ENCODE results near the gene ZDHHC3. TPM values are rescaled to one million over a fixed set of nuclear protein-coding genes. Genes with fewer than 3 reads are reported as not detected.
A peak's percentile ranks its signal among the peaks of the same experiment; 100 is the strongest.
"Not testable (repeated sequence)": the region's sequence is repeated elsewhere in the genome, so short reads cannot be mapped to it uniquely, and the experiment has no call there.

ZDHHC3 gene
- total RNA-seq, 6 donors from 2014 or later: 98.0 to 179 (median 115) TPM

GRCh38 chr3:44989141-44989540, 13.2 kb upstream of the ZDHHC3 start:
- no peak for ATAC-seq (ENCODE audit: low FRiP score in 2 of 2)
- no peak for DNase-seq
- WGBS, 2 donors: 92 to 96% methylated on average over 8 of the region's 8 CpGs
- Histone ChIP-seq H3K9me3 (no peaks in the 10 kb centered on the region), H3K36me3 (peaks cover 0 to 24% (median 8%) of the 10 kb centered on the region in 4 donors), H3K27ac (no peak overlapping the region), H3K4me3 (no peak overlapping the region), H3K27me3 (no peaks in the 10 kb centered on the region), H3K4me1 (peaks cover 11 to 24% (median 14%) of the 10 kb centered on the region in 4 donors)
- TF ChIP-seq EP300 (IDR thresholded peaks at IDR 0.05): no peak
- no peak for TF ChIP-seq CTCF (IDR thresholded peaks at IDR 0.05)
- TF ChIP-seq POLR2A (IDR thresholded peaks at IDR 0.05): no peak
- TF ChIP-seq POLR2AphosphoS5 (IDR thresholded peaks at IDR 0.05): no peak

GRCh38 chr3:44988073-44988472, 12.1 kb upstream of the ZDHHC3 start:
- H3K4me1 ChIP-seq: peaks cover 12 to 27% (median 15%) of the 10 kb centered on the region in 4 donors
- DNase-seq: no peak

GRCh38 chr3:44987332-44987731, 11.4 kb upstream of the ZDHHC3 start:
- no peak overlapping the region for H3K27ac ChIP-seq
- peaks cover 13 to 28% (median 21%) of the 10 kb centered on the region in 4 donors for H3K4me1 ChIP-seq
- no peak overlapping the region for H3K4me3 ChIP-seq
- no peaks in the 10 kb centered on the region for H3K27me3 ChIP-seq
- H3K36me3 ChIP-seq: peaks cover 0 to 24% (median 8%) of the 10 kb centered on the region in 4 donors
- 82 to 86% methylated on average over 6 of the region's 6 CpGs for WGBS, 2 donors
- H3K9me3 ChIP-seq: no peaks in the 10 kb centered on the region
- no peak for ATAC-seq (ENCODE audit: low FRiP score in 2 of 2)
- DNase-seq: no peak
- TF ChIP-seq POLR2A (IDR thresholded peaks at IDR 0.05): no peak
- no peak for TF ChIP-seq EP300 (IDR thresholded peaks at IDR 0.05)
- no peak for TF ChIP-seq CTCF (IDR thresholded peaks at IDR 0.05)
- TF ChIP-seq POLR2AphosphoS5 (IDR thresholded peaks at IDR 0.05): no peak

More at GRCh38 chr3:44988073-44988472, 12.1 kb upstream of the ZDHHC3 start:
- WGBS, 2 donors: 91 to 100% methylated on average over 2 of the region's 2 CpGs
- H3K36me3 ChIP-seq: peaks cover 0 to 24% (median 8%) of the 10 kb centered on the region in 4 donors
- H3K27ac ChIP-seq: no peak overlapping the region
- ATAC-seq (ENCODE audit: low FRiP score in 2 of 2): no peak
- TF ChIP-seq POLR2A (IDR thresholded peaks at IDR 0.05): no peak
- no peak for TF ChIP-seq POLR2AphosphoS5 (IDR thresholded peaks at IDR 0.05)
- peak in 3 of 6 experiments; percentile 10 to 33 (median 16) for TF ChIP-seq CTCF (IDR thresholded peaks at IDR 0.05)
- H3K4me3 ChIP-seq: no peak overlapping the region
- no peaks in the 10 kb centered on the region for H3K27me3 ChIP-seq
- H3K9me3 ChIP-seq: no peaks in the 10 kb centered on the region

- Histone ChIP-seq H3K4me1 (peaks cover 15 to 35% (median 23%) of the 10 kb centered on the region in 4 donors), H3K36me3 (peaks cover 0 to 21% (median 5%) of the 10 kb centered on the region in 4 donors)
- ATAC-seq (ENCODE audit: low FRiP score in 2 of 2); H3K4me3 ChIP-seq; H3K9me3 ChIP-seq; H3K27me3 ChIP-seq; H3K27ac ChIP-seq: not testable (repeated sequence)
- DNase-seq: peak in 1 of 2 donors; percentile 63
- WGBS, 2 donors: 84 to 94% methylated on average over 4 to 13 of the region's 14 CpGs
Measured at GRCh38 chr3:44986330-44986729, 10.4 kb upstream of the ZDHHC3 start.

- TF ChIP-seq EP300 (IDR thresholded peaks at IDR 0.05) (no peak), CTCF (IDR thresholded peaks at IDR 0.05) (no peak), POLR2A (IDR thresholded peaks at IDR 0.05) (no peak), POLR2AphosphoS5 (IDR thresholded peaks at IDR 0.05) (no peak)
- H3K4me3 ChIP-seq: no peak overlapping the region
- ATAC-seq (ENCODE audit: low FRiP score in 2 of 2) (peak in 1 of 2 donors; percentile 33), DNase-seq (no peak)
- no peaks in the 10 kb centered on the region for H3K9me3 ChIP-seq
- no peak overlapping the region for H3K27ac ChIP-seq
- no peaks in the 10 kb centered on the region for H3K27me3 ChIP-seq
- 80 to 81% methylated on average over 2 of the region's 2 CpGs for WGBS, 2 donors
- H3K4me1 ChIP-seq: peaks cover 12 to 48% (median 29%) of the 10 kb centered on the region in 4 donors
- H3K36me3 ChIP-seq: peaks cover 0 to 1% (median 0%) of the 10 kb centered on the region in 4 donors
Measured at GRCh38 chr3:44984335-44984734, 8.4 kb upstream of the ZDHHC3 start.
